Neuronal stem cell (in vitro differentiated cells): ENCODE results near the gene ANKUB1.

Source experiments
- DNase-seq: peaks from one replicate; pipeline ENCODE4 v3.0.0-alpha.2; 2013; ENCODE audit warnings: low spot score
- H2AFZ ChIP-seq: one replicate; pipeline ENCODE4 v1.6.1; 2013; ENCODE audit warnings: mild to moderate bottlenecking, low read length, inconsistent platforms
- H2AK5ac ChIP-seq: 2 replicates; pipeline ENCODE4 v1.6.1; 2013; ENCODE audit warnings: low read depth, mild to moderate bottlenecking, inconsistent platforms, low read length, moderate library complexity, mixed read lengths
- H2BK120ac ChIP-seq: 2 replicates; pipeline ENCODE4 v1.6.1; 2013; ENCODE audit warnings: low read depth, mild to moderate bottlenecking, inconsistent platforms, low read length, moderate library complexity, mixed read lengths
- H2BK12ac ChIP-seq: one replicate; pipeline ENCODE4 v1.6.1; 2013; ENCODE audit warnings: low read length, inconsistent platforms
- H2BK15ac ChIP-seq: 2 replicates; pipeline ENCODE4 v1.6.1; 2013; ENCODE audit warnings: mild to moderate bottlenecking, low read length, inconsistent platforms, mixed read lengths
- H2BK5ac ChIP-seq: one replicate; pipeline ENCODE4 v1.6.1; 2013; ENCODE audit warnings: inconsistent platforms, mild to moderate bottlenecking, low read length, moderate library complexity
- H3K14ac ChIP-seq: one replicate; pipeline ENCODE4 v1.6.1; 2013; ENCODE audit warnings: low read length, inconsistent platforms
- H3K18ac ChIP-seq: 2 replicates; pipeline ENCODE4 v1.6.1; 2013; ENCODE audit warnings: low read length, inconsistent platforms
- H3K23ac ChIP-seq: 2 replicates; pipeline ENCODE4 v1.6.1; 2013; ENCODE audit warnings: low read depth, mild to moderate bottlenecking, mixed read lengths, low read length, inconsistent platforms; ENCODE audit not compliant: poor library complexity
- H3K27ac ChIP-seq: replicated peaks from 3 replicates; pipeline ENCODE4 v1.5.1; 2013; ENCODE audit warnings: low read length, inconsistent platforms
- H3K27me3 ChIP-seq, 3 experiments: 2 replicates each; pipeline ENCODE4 v1.6.1; 2013; ENCODE audit warnings: low read length in 3 of 3, mild to moderate bottlenecking in 2 of 3, inconsistent platforms in 1 of 3, low read depth in 1 of 3, mixed read lengths in 1 of 3, moderate library complexity in 1 of 3; ENCODE audit not compliant: control insufficient read depth in 3 of 3, insufficient read depth in 3 of 3
- H3K36me3 ChIP-seq, 2 donors: replicated peaks in 1 of 2; 2 replicates each; pipeline ENCODE4 v1.6.1; 2013; ENCODE audit warnings: low read length in 2 of 2; ENCODE audit not compliant: control insufficient read depth in 2 of 2, insufficient read depth in 2 of 2
- H3K4ac ChIP-seq: 2 replicates; pipeline ENCODE4 v1.6.1; 2013; ENCODE audit warnings: inconsistent platforms, mild to moderate bottlenecking, low read length, moderate library complexity
- H3K4me1 ChIP-seq, 2 donors: 1 replicate in 1 of 2; 2 replicates in 1 of 2; pipeline ENCODE4 v1.6.1; 2013; ENCODE audit warnings: low read length in 2 of 2, low read depth in 1 of 2; ENCODE audit not compliant: control insufficient read depth in 2 of 2, insufficient read depth in 1 of 2
- H3K4me2 ChIP-seq: one replicate; pipeline ENCODE4 v1.6.1; 2013; ENCODE audit warnings: mild to moderate bottlenecking, low read length, inconsistent platforms; ENCODE audit not compliant: insufficient read depth, poor library complexity, severe bottlenecking
- H3K4me3 ChIP-seq, 2 donors: 2 replicates each; pipeline ENCODE4 v1.5.1; 2013; ENCODE audit warnings: low read length in 2 of 2, mild to moderate bottlenecking in 2 of 2, inconsistent platforms in 1 of 2, moderate library complexity in 1 of 2
- H3K79me1 ChIP-seq: one replicate; pipeline ENCODE4 v1.6.1; 2013; ENCODE audit warnings: low read depth, mild to moderate bottlenecking, inconsistent platforms, low read length, moderate library complexity
- H3K9ac ChIP-seq: one replicate; pipeline ENCODE4 v1.6.1; 2013; ENCODE audit warnings: mild to moderate bottlenecking, low read depth, low read length, inconsistent platforms; ENCODE audit not compliant: poor library complexity
- H3K9me3 ChIP-seq, 2 donors: replicated peaks in 1 of 2; 2 replicates each; pipeline versions ENCODE3 to v1.6.1; 2013; ENCODE audit warnings: low read length in 2 of 2, mild to moderate bottlenecking in 2 of 2, inconsistent platforms in 1 of 2, low read depth in 1 of 2, mixed read lengths in 1 of 2, moderate library complexity in 1 of 2; ENCODE audit not compliant: control insufficient read depth in 2 of 2, insufficient read depth in 1 of 2
- H4K8ac ChIP-seq: one replicate; pipeline ENCODE4 v1.6.1; 2013; ENCODE audit warnings: low read depth, mild to moderate bottlenecking, inconsistent platforms, low read length, moderate library complexity
- H4K91ac ChIP-seq: one replicate; pipeline ENCODE4 v1.6.1; 2013; ENCODE audit warnings: low read length, low read depth, mild to moderate bottlenecking, inconsistent platforms; ENCODE audit not compliant: poor library complexity
- WGBS, 2 donors: extraction: QIAGEN DNeasy Blood & Tissue Kit; methylation state at CpG; one replicate each; pipeline ENCODE4 v1.1.7; 2013; ENCODE audit warnings: missing lambda C conversion rate in 2 of 2, mixed read lengths in 1 of 2; ENCODE audit not compliant: insufficient read length in 2 of 2, insufficient replicate concordance in 1 of 2; ENCODE audit errors: extremely low coverage in 2 of 2; 5-methylcytosine and 5-hydroxymethylcytosine counted together

Gene ANKUB1

DNA sequence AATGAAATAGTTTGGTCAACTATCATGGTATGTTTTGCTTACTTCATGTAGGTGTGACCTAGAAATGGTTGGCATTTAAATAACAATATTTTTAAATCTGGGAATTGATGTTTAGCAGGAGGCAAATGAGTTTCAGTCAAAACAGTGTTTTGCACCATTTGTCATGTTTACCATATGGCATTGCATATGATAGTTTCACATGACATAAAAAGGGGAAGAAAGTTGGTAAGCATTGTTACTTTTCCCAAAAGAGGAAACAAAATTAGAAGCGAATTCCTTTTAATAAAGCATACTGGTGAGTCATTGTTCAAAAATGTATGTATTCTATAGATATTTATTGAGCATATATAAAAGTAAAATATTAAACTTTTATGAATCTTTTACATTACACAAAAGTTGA, 23.0 kb upstream of the ANKUB1 start:
- WGBS, 2 donors = no CpG with 5 or more reads among the region's 1 CpG
- H3K4me3 ChIP-seq = no peak overlapping the region

GRCh38 chr3:149813367-149814281, 21.3 kb upstream of the ANKUB1 start:
- WGBS, 2 donors = no CpG with 5 or more reads among the region's 29 CpGs
- peak overlapping the region; percentile 82 for H3K9ac ChIP-seq
- H3K18ac ChIP-seq = peak overlapping the region; percentile 78
- peak overlapping the region; percentile 78 for H3K27ac ChIP-seq
- peak overlapping the region; percentile 67 for H3K23ac ChIP-seq
- no peak overlapping the region for H4K91ac ChIP-seq
- no peaks in the 10 kb centered on the region for H3K79me1 ChIP-seq
- H3K4me1 ChIP-seq = peaks cover 0 to 12% of the 10 kb centered on the region in 2 donors
- no peak overlapping the region for H3K4ac ChIP-seq
- peak; percentile 55 for DNase-seq
- peak overlapping the region; percentile 65 for H3K4me2 ChIP-seq
- no peaks in the 10 kb centered on the region for H3K27me3 ChIP-seq
- no peak overlapping the region for H3K14ac ChIP-seq
- peak overlapping the region; percentile 76 to 79 for H3K4me3 ChIP-seq
- no peaks in the 10 kb centered on the region for H3K36me3 ChIP-seq
- H2AK5ac ChIP-seq = no peak overlapping the region
- peak overlapping the region; percentile 56 for H2BK5ac ChIP-seq
- H2AFZ ChIP-seq = peak overlapping the region; percentile 97
- H4K8ac ChIP-seq = no peak overlapping the region
- H2BK12ac ChIP-seq = no peak overlapping the region
- H2BK120ac ChIP-seq = no peak overlapping the region
- H3K9me3 ChIP-seq = no peaks in the 10 kb centered on the region
- H2BK15ac ChIP-seq = no peak overlapping the region

More for the DNA sequence above, 23.0 kb upstream of the ANKUB1 start:
- no peaks in the 10 kb centered on the region for H3K27me3 ChIP-seq
- H3K4ac ChIP-seq = no peak overlapping the region
- no peak overlapping the region for H4K91ac ChIP-seq
- H2BK5ac ChIP-seq = no peak overlapping the region
- no peak overlapping the region for H2BK12ac ChIP-seq
- H3K4me2 ChIP-seq = no peak overlapping the region
- H2BK120ac ChIP-seq = no peak overlapping the region
- H2AK5ac ChIP-seq = no peak overlapping the region
- H3K23ac ChIP-seq = no peak overlapping the region
- no peak overlapping the region for H4K8ac ChIP-seq
- DNase-seq = no peak
- H3K36me3 ChIP-seq = no peaks in the 10 kb centered on the region
- H3K9ac ChIP-seq = no peak overlapping the region
- peaks cover 0 to 12% of the 10 kb centered on the region in 2 donors for H3K4me1 ChIP-seq
- no peak overlapping the region for H2BK15ac ChIP-seq
- H3K79me1 ChIP-seq = no peaks in the 10 kb centered on the region
- H2AFZ ChIP-seq = no peak overlapping the region
- H3K14ac ChIP-seq = no peak overlapping the region
- no peak overlapping the region for H3K27ac ChIP-seq
- H3K18ac ChIP-seq = no peak overlapping the region
- H3K9me3 ChIP-seq = no peaks in the 10 kb centered on the region

- Histone ChIP-seq H2AK5ac (peak within 1 kb of the TSS; percentile 31), H3K4me1 (peaks cover 0 to 12% of the 10 kb centered on the region in 2 donors), H3K9me3 (no peaks in the 10 kb centered on the region), H3K23ac (peak within 1 kb of the TSS; percentile 67), H3K36me3 (no peaks in the 10 kb centered on the region), H3K9ac (peak within 1 kb of the TSS; percentile 83), H3K14ac (no peak within 1 kb of the TSS), H3K27me3 (no peaks in the 10 kb centered on the region), H4K91ac (no peak within 1 kb of the TSS), H3K4me2 (peak within 1 kb of the TSS; percentile 85), H3K4me3 (peak within 1 kb of the TSS; percentile 76 to 79), H2BK120ac (no peak within 1 kb of the TSS), H2AFZ (peak within 1 kb of the TSS; percentile 97), H2BK12ac (peak within 1 kb of the TSS; percentile 14), H3K79me1 (no peaks in the 10 kb centered on the region), H3K27ac (peak within 1 kb of the TSS; percentile 78), H3K4ac (no peak within 1 kb of the TSS), H2BK15ac (peak within 1 kb of the TSS; percentile 40), H3K18ac (peak within 1 kb of the TSS; percentile 95), H2BK5ac (peak within 1 kb of the TSS; percentile 56), H4K8ac (no peak within 1 kb of the TSS)
- WGBS, 2 donors = no CpG with 5 or more reads among the region's 56 CpGs
- DNase-seq = peak; percentile 85
Observed at GRCh38 chr3:149812606-149813366, 20.4 kb upstream of the ANKUB1 start, which contains the start of gene RNF13. Gene RNF13 (plus strand): TSS chr3:149813215. CDS start chr3:149846027, 32,812 bp downstream.
